PC-3 (cell line): ENCODE measurements around the gene BICD2. TPM values are rescaled to one million over a fixed set of nuclear protein-coding genes. Genes with fewer than 3 reads are reported as not detected.

Experiments used
- ATAC-seq: fragments of 200-7000 bp; cut with Tn5 transposase; 2 replicates; pipeline ENCODE4 v1.9.1; 2020; ENCODE audit warnings: mild to moderate bottlenecking, moderate library complexity
- BruUV-seq: library from RNA; stranded (reverse); fragments of 400-500 nt; replicated peaks from 2 replicates; lab custom pipeline; 2021; lab: Mats Ljungman, UMichigan
- CTCF ChIA-PET: fragments of 300-600 bp; sonication (Branson Sonifier 250); formaldehyde crosslinking; loops from one replicate; lab custom pipeline; 2022; ENCODE audit warnings: antibody characterized with exemption; lab: Charles Lee
- POLR2A ChIA-PET: fragments of 300-600 bp; sonication (Branson Sonifier 250); formaldehyde crosslinking; loops from one replicate; lab custom pipeline; 2022; ENCODE audit warnings: antibody characterized with exemption; ENCODE audit not compliant: unreplicated experiment; lab: Charles Lee
- DNase-seq: peaks from one replicate; pipeline ENCODE4 v3.0.0-alpha.2; 2015
- H2AFZ ChIP-seq: fragments of 300-600 bp; sonication (generic); 2 replicates; pipeline ENCODE4 v1.6.0; 2016; ENCODE audit warnings: antibody characterized with exemption, low read length
- H3F3A ChIP-seq: fragments of 300-600 bp; sonication (generic); one replicate; pipeline ENCODE4 v1.6.0; 2017; ENCODE audit warnings: antibody characterized with exemption, low read length, control low read depth, mild to moderate bottlenecking; ENCODE audit not compliant: unreplicated experiment
- H3K27ac ChIP-seq: fragments of 300-600 bp; sonication (generic); 2 replicates; pipeline ENCODE4 v1.5.1; 2016; ENCODE audit warnings: mild to moderate bottlenecking, low read length
- H3K27me3 ChIP-seq: fragments of 300-600 bp; sonication (generic); 2 replicates; pipeline ENCODE4 v1.6.1; 2016; ENCODE audit warnings: low read length, mixed read lengths
- H3K36me3 ChIP-seq: fragments of 300-600 bp; sonication (generic); 2 replicates; pipeline ENCODE4 v1.6.1; 2016; ENCODE audit warnings: low read depth, mixed run types, low read length, mixed read lengths
- H3K4me1 ChIP-seq: fragments of 300-600 bp; sonication (generic); 2 replicates; pipeline ENCODE4 v1.5.1; 2016; ENCODE audit warnings: low read length; ENCODE audit not compliant: insufficient read depth
- H3K4me2 ChIP-seq: fragments of 300-600 bp; sonication (generic); 2 replicates; pipeline ENCODE4 v1.6.0; 2016; ENCODE audit warnings: low read length
- H3K4me3 ChIP-seq: fragments of 300-600 bp; sonication (generic); 2 replicates; pipeline ENCODE4 v1.5.1; 2016; ENCODE audit warnings: mild to moderate bottlenecking, low read length, mixed read lengths
- H3K79me2 ChIP-seq: fragments of 300-600 bp; sonication (generic); 2 replicates; pipeline ENCODE4 v1.6.1; 2017; ENCODE audit warnings: low read length, mixed read lengths
- H3K9ac ChIP-seq: fragments of 300-600 bp; sonication (generic); 2 replicates; pipeline ENCODE4 v1.6.0; 2016; ENCODE audit warnings: mild to moderate bottlenecking, low read length
- H3K9me2 ChIP-seq: fragments of 300-600 bp; sonication (generic); replicated peaks from 2 replicates; pipeline ENCODE4 v1.6.1; 2016; ENCODE audit warnings: mixed run types, low read length, mixed read lengths
- H3K9me3 ChIP-seq: fragments of 300-600 bp; sonication (generic); 2 replicates; pipeline ENCODE4 v1.6.1; 2016; ENCODE audit warnings: low read length, mixed read lengths
- H4K20me1 ChIP-seq: fragments of 300-600 bp; sonication (generic); 2 replicates; pipeline ENCODE4 v1.6.1; 2016; ENCODE audit warnings: low read length, mixed read lengths
- EZH2 ChIP-seq: fragments of 300-600 bp; sonication (generic); IDR thresholded peaks from one replicate; pipeline ENCODE4 v1.6.1; 2017; ENCODE audit warnings: antibody characterized with exemption, mild to moderate bottlenecking, low read length; ENCODE audit not compliant: unreplicated experiment
- EZH2phosphoT487 ChIP-seq: fragments of 300-600 bp; sonication (generic); IDR thresholded peaks from 2 replicates; pipeline ENCODE4 v1.6.1; 2018; ENCODE audit warnings: mild to moderate bottlenecking, antibody characterized with exemption, low read length, borderline replicate concordance
- intact Hi-C: fragments of 100-400 bp; cut with micrococcal nuclease; formaldehyde crosslinking; loops from 2 replicates; pipeline ENCODE4 v1.9.0; 2023
- total RNA-seq: library from RNA; depleted of rRNA; stranded (reverse); fragments of >200 nt; gene quantifications from 2 replicates; pipeline ENCODE4 v1.2.3, GENCODE V29; 2014
- TF ChIP-seq, protein P1 (sequence below): fragments of 300-600 bp; sonication (generic); conservative IDR thresholded peaks from 2 replicates; pipeline ENCODE4 v1.5.1; 2017; ENCODE audit warnings: antibody characterized with exemption, low read depth, mild to moderate bottlenecking, low read length

BICD2 gene
- total RNA-seq, 1 experiment from 2014 or later: 26.3 TPM

DNA sequence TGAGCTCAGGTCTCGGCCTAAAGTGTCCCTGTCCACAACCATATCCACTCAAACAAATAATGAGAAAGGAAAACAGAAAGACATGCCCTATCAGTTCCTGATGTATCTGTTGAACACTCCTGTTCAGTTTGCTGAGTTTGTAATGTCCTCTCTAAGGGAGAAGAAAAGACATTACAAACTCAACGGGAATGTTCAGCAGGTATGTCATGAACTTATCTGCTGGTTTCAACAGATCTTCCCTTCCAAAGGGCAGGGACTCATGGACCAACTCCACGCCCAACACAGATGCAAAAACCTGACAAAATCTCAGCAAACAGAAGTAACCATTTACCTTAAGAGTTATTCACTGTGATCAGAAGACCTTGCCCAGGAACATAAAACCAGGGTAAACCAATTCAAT lies 23.7 kb downstream of the BICD2 start:
- Histone ChIP-seq H3K4me1 (no peaks in the 10 kb centered on the region), H3K9me3 (no peaks in the 10 kb centered on the region), H3K4me2 (no peak overlapping the region)

DNA sequence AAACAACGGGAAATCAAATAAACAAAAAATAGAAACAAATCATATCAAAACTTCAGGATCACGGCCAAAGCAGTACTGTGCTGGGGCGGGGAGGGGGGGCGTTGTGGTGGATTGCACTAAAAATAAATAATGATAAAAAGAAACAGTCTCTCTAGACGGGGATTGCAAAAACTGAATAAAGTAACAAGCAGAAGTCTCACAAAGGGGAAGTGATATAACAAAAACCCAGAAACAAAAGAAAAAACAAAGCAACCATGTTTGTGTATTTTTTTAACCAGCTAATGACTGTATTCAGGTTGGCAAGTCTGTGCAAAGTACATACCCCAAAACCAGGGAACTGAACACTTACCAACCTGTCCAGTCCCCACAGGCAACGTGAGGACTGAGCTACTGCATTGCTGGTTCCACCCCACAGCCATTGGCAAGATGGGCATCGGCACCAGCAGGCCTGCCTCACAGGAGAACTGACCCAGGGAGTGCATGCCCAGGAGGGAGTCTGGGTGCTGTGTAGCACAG lies 24.1 kb downstream of the BICD2 start:
- BruUV-seq: no TSS peak
- Histone ChIP-seq H3K9me3 (no peaks in the 10 kb centered on the region), H3K36me3 (no peaks in the 10 kb centered on the region), H3K79me2 (peaks cover 96% of the 10 kb centered on the region), H4K20me1 (peaks cover 8% of the 10 kb centered on the region), H3K9me2 (no peaks in the 10 kb centered on the region), H3F3A (no peaks in the 10 kb centered on the region), H3K4me3 (no peak overlapping the region), H3K27ac (no peak overlapping the region), H3K27me3 (no peaks in the 10 kb centered on the region), H3K4me1 (no peaks in the 10 kb centered on the region), H3K9ac (no peak overlapping the region), H2AFZ (no peak overlapping the region), H3K4me2 (no peak overlapping the region)
- TF ChIP-seq, protein P1, sequence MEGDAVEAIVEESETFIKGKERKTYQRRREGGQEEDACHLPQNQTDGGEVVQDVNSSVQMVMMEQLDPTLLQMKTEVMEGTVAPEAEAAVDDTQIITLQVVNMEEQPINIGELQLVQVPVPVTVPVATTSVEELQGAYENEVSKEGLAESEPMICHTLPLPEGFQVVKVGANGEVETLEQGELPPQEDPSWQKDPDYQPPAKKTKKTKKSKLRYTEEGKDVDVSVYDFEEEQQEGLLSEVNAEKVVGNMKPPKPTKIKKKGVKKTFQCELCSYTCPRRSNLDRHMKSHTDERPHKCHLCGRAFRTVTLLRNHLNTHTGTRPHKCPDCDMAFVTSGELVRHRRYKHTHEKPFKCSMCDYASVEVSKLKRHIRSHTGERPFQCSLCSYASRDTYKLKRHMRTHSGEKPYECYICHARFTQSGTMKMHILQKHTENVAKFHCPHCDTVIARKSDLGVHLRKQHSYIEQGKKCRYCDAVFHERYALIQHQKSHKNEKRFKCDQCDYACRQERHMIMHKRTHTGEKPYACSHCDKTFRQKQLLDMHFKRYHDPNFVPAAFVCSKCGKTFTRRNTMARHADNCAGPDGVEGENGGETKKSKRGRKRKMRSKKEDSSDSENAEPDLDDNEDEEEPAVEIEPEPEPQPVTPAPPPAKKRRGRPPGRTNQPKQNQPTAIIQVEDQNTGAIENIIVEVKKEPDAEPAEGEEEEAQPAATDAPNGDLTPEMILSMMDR: no peak
- TF ChIP-seq EZH2 (no peak), EZH2phosphoT487 (no peak)
- DNase-seq: no peak
- POLR2A ChIA-PET: no interaction called here
- intact Hi-C loops: no loop called here
- no peak for ATAC-seq
- CTCF ChIA-PET: no interaction called here

More for the DNA sequence above, 23.7 kb downstream of the BICD2 start:
- POLR2A ChIA-PET: no interaction called here
- no peak for DNase-seq
- H3K4me3 ChIP-seq: no peak overlapping the region
- BruUV-seq: no TSS peak
- H3F3A ChIP-seq: no peaks in the 10 kb centered on the region
- intact Hi-C loops: no loop called here
- H4K20me1 ChIP-seq: peaks cover 8% of the 10 kb centered on the region
- ATAC-seq: no peak
- no peak overlapping the region for H3K27ac ChIP-seq
- TF ChIP-seq EZH2 (no peak), EZH2phosphoT487 (no peak)
- TF ChIP-seq, protein P1: no peak
- H3K9me2 ChIP-seq: no peaks in the 10 kb centered on the region
- H3K27me3 ChIP-seq: no peaks in the 10 kb centered on the region
- H3K9ac ChIP-seq: no peak overlapping the region
- no peaks in the 10 kb centered on the region for H3K36me3 ChIP-seq
- CTCF ChIA-PET: no interaction called here
- no peak overlapping the region for H2AFZ ChIP-seq
- peaks cover 96% of the 10 kb centered on the region for H3K79me2 ChIP-seq

DNA sequence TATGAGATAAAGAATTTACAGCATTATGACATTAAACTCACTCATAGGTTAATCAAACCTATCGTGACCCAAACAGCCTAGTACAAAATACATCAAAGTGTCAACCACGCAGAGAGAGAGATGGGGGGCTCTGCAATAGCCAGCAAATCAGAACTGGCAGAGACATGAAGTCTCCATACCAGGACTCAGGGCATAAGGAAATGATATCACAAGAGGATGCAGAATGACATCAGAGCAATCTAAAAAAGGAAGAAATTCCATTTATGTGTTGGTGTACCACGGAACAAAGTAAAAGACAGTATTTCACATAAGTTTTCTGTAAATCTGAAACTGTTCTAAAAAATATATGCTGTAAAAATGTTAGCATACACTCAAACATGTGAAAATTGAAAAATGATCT lies 24.6 kb downstream of the BICD2 start:
- Histone ChIP-seq H3K79me2 (peaks cover 95% of the 10 kb centered on the region), H3K9me2 (no peaks in the 10 kb centered on the region), H4K20me1 (peaks cover 8% of the 10 kb centered on the region), H3K4me1 (no peaks in the 10 kb centered on the region), H3K27me3 (no peaks in the 10 kb centered on the region), H3K4me2 (no peak overlapping the region), H3K9me3 (no peaks in the 10 kb centered on the region), H2AFZ (no peak overlapping the region), H3F3A (no peaks in the 10 kb centered on the region), H3K27ac (no peak overlapping the region), H3K4me3 (no peak overlapping the region), H3K36me3 (no peaks in the 10 kb centered on the region), H3K9ac (no peak overlapping the region)
- intact Hi-C loops: no loop called here
- ATAC-seq: no peak
- POLR2A ChIA-PET: no interaction called here
- no TSS peak for BruUV-seq
- CTCF ChIA-PET: no interaction called here
- no peak for DNase-seq
- TF ChIP-seq EZH2phosphoT487: no peak
- TF ChIP-seq, protein P1: no peak
- no peak for TF ChIP-seq EZH2
